HPDE6-E6E7 (cell line): Measurements from ENCODE around the gene TMEM59.
"Not testable (repeated sequence)": the region's sequence is repeated elsewhere in the genome, so short reads cannot be mapped to it uniquely, and the experiment has no call there.

ENCODE experiments used
- DNase-seq: peaks from one replicate; pipeline ENCODE4 v3.0.0; 2011; ENCODE audit warnings: missing footprints; ENCODE audit errors: extremely low spot score

The TMEM59 gene

DNA sequence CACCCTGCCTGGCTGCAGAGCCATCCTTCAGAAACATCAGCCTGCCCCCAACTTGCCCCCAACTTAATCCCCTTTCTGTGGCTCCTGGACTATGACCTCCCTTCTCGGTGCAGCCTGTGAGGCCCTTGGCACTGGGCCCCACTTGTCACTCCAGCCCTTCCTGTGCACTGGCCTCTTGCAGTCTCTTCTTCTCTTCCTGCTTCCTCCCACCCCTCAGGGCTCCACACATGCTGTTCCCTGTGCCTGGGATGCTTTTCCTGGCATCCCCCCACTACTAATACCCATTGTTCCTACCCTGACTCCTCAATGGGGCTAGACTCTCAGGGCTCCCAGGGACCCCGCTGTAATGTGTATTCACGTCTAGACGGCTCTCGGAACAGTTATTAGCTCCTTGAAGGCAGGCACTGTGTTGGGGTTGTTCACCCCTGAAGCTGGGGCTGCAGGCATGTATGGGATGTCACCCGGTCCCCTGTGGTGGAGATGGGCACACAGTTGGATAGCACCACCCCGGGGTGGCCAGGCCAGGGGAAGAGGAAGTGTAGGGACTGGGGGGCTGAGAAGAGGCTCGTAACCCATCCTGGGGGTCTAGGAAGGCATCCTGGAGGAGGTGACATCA, 39.5 kb downstream of the TMEM59 start:
- DNase-seq = no peak

GRCh38 chr1:54012863-54013262, 40.1 kb downstream of the TMEM59 start:
- no peak for DNase-seq

DNA sequence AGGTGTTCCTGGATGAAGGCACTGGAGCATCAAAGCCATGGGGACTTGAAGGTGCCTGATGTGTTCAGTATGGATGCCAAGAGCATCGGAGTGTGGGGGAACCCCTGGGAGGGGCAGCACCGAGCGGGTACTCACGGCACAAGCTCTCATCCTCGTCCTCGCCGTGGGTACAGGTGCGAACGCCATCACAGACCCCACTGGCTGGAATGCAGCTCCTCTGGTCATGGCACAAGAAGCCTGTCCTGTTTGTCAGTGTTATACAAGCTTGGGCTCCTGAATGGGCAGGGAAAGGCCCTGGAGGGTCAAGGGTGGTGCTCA, 41.0 kb downstream of the TMEM59 start:
- DNase-seq = no peak

DNA sequence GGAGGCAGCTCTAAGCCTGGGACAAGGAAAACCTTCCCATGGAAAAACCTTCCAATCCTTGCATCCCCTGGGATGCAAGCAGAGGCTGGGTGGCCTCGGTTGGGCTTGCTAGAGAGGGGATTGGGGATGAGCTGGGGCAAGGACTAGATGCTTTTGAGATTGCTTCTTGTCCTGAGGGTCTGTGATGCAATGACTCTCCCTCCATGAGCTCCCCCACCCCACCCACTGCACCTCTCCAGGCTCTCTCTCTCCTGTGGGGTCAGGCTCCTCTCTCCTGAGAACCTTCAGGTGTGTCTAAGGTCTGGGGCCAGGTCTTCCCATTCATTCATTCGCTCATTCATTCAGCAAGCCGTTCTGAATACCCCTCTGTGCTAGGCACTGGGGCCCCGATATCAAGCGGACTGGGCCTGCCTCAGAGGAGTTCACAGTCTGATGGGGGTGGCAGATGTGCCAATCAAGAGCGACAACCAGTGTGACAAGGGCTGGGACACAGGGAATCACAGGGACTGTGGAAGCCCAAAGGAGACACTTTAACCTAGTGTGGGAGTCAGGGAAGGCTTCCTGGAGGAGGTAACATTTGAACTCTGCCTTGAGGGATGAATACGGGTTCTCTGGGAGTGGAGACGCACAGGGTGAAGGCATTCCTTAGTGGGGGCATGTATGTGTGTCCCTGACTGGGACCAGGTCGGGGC, 41.5 kb downstream of the TMEM59 start:
- no peak for DNase-seq

GRCh38 chr1:54010415-54011117, 42.4 kb downstream of the TMEM59 start:
- no peak for DNase-seq

GRCh38 chr1:54009406-54009805, 43.6 kb downstream of the TMEM59 start:
- no peak for DNase-seq

DNA sequence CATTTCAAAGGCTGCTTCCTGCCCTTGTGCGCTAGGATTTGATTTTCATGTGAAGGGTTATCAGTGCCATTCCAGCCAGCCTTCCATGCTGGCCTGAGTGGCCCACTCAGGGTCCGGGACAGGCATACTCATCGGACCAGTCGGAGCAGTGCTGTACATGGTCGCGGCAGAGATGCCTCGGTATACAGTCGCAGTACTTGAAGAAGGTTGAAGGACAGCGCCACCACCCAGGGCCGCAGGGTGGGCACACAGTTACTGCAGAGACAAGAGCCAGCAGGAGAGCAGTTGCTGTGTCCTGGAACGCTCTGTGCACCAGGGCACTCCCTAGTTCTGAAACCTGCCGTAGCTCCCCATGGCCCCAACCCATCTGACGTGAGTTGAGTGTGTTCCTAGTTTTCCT, 44.1 kb downstream of the TMEM59 start:
- DNase-seq = no peak

- no peak for DNase-seq
Measured at GRCh38 chr1:54007613-54008012, 45.4 kb downstream of the TMEM59 start.

- DNase-seq = no peak
Measured at GRCh38 chr1:54006508-54006907, 46.5 kb downstream of the TMEM59 start.

- no peak for DNase-seq
Measured at GRCh38 chr1:54004481-54005049, 48.4 kb downstream of the TMEM59 start.

DNA sequence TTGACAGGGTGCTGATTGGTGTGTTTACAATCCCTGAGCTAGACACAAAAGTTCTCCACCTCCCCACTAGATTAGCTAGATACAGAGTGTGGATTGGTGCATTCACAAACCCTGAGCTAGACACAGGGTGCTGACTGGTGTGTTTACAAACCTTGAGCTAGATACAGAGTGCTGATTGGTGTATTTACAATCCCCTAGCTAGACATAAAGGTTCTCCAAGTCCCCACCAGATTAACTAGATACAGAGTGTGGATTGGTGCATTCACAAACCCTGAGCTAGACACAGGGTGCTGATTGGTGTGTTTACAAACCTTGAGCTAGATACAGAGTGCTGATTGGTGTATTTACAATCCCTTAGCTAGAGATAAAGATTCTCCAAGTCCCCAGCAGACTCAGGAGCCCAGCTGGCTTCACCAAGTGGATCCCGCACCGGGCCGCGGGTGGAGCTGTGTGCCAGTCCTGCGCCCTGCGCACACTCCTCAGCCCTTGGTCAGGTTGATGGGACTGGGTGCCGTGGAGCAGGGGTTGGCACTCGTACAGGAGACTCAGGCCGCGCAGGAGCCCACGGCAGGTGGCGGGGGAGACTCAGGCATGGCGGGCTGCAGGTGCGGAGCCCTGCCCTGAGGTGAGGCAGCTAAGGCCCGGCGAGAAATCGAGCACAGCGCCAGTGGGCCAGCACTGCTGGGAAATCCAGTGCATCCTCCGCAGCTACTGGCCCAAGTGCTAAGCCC, 49.1 kb downstream of the TMEM59 start:
- not testable (repeated sequence) for DNase-seq

GRCh38 chr1:54003249-54003646, 49.8 kb downstream of the TMEM59 start:
- DNase-seq = no peak

DNA sequence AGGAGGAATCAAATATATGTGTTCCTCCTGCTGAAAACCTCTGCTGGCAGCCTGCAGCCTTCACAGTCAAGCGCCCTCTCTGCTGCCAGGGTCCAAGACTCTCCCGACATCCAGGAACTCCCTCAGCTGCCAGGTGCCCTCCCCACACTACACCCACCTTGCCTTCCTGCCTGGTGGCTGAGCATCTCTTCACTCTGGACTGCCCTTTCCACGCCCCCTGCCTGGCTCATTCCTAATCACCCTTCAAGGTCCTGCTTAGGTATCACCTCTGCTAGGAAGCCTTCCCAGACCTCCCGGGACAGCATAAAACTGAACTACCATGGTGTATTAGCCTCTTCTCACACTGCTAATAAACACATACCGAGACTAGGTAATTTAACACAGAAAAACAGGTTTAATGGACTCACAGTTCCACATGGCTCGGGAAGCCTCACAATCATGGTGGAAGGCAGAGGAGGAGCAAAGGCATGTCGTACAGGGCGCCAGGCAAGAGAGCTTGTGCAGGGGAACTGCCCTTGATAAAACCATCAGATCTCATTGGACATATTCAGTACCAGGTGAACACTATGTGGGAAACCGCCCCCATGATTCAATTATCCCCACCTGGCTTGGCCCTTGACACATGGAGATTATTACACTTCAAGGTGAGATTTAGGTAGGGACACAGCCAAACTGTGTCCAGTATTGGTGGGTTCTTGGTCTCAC, 50.3 kb downstream of the TMEM59 start:
- DNase-seq = no peak

GRCh38 chr1:54001591-54001990, 51.4 kb downstream of the TMEM59 start:
- no peak for DNase-seq

- no peak for DNase-seq
Measured at GRCh38 chr1:53999920-54000319, 53.1 kb downstream of the TMEM59 start.

DNA sequence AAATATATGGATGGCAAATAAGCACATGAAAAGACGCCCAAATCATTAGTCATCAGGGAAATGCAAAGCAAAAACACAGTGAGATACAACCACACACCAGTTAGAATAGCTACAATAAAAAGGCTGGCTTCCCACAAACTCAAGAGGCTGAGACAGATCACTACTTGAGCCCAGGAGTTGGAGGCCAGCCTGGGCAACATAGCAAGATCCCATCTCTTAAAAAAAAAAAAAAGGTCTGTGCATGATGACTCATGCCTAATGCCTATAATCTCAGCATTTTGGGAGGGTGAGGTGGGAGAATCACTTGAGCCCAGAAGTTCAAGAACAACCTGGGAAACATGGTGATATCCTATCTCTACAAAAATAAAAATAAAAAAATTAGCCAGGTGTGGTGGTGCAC, 54.8 kb downstream of the TMEM59 start:
- no peak for DNase-seq

- no peak for DNase-seq
Measured at GRCh38 chr1:53995683-53996082, 57.3 kb downstream of the TMEM59 start.

DNA sequence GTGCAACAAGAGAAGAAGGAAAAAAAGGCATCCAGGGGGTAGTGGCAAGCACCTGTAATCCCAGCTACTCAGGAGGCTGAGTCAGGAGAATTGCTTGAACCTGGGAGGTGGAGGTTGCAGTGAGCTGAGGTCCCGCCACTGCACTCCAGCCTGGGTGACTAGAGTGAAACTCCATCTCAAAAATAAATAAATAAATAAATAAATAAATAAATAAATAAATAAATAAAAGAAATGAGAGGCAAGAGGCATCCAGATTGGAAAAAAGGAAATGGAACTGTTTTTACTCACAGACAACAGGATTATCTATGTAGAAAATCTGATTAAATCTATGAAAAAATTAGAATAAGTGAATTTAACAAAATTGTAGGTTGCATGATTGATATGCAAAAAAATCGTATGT, 58.5 kb downstream of the TMEM59 start:
- not testable (repeated sequence) for DNase-seq

GRCh38 chr1:53992085-53992874, 60.7 kb downstream of the TMEM59 start:
- DNase-seq = no peak

- no peak for DNase-seq
Measured at GRCh38 chr1:53987880-53988279, 65.1 kb downstream of the TMEM59 start.

DNA sequence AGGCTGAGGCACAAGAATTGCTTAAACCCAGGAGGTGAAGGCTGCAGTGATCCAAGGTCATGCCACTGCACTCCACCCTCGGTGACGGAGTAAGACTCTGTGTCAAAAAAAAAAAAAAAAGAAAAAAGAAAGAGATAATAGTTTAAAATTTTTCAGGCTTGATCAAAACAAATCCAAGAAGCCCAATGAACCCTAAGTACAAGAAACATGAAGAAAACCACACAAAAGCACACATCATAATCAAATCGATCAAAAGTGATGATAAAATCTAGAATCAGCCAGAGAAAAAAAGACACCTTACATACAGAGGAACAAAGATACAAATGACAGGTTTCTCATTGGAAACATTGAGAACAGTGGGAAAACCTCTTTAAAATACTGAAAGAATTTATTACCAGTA, 66.5 kb downstream of the TMEM59 start:
- DNase-seq = no peak
